Endothelial cell of umbilical vein (primary cell): ENCODE data around the gene EHMT1. TPM values are rescaled to one million over a fixed set of nuclear protein-coding genes. Genes with fewer than 3 reads are reported as not detected.

Experiments used
- BruUV-seq: library from RNA; stranded (reverse); fragments of 400-500 nt; replicated peaks from 2 replicates; lab custom pipeline; 2021; lab: Mats Ljungman, UMichigan
- CTCF ChIA-PET: fragments of 300-600, 350-600 bp; sonication (Branson Sonifier 250); formaldehyde crosslinking; loops from one replicate; lab custom pipeline; 2021; ENCODE audit warnings: antibody characterized with exemption, inconsistent platforms; lab: Charles Lee
- POLR2A ChIA-PET: fragments of 300-600, 350-600 bp; sonication (Branson Sonifier 250); formaldehyde crosslinking; loops from one replicate; lab custom pipeline; 2021; ENCODE audit warnings: antibody characterized with exemption, inconsistent platforms; lab: Charles Lee
- DNase-seq: peaks from one replicate; pipeline ENCODE4 v3.0.0-alpha.2; 2011; ENCODE audit warnings: low read depth, low spot score
- FAIRE-seq: peaks from 2 replicates; lab custom pipeline; 2011; peaks lifted over from hg19 to GRCh38; lab: Jason Lieb, UNC
- H2AFZ ChIP-seq: 2 replicates; pipeline ENCODE4 v1.6.0; 2012; ENCODE audit warnings: low read depth, low read length, control low read depth, inconsistent platforms
- H3K27ac ChIP-seq: 2 replicates; pipeline ENCODE4 v1.5.1; 2011; ENCODE audit warnings: low read depth, mild to moderate bottlenecking, control low read depth, low read length, moderate library complexity; ENCODE audit not compliant: insufficient read depth
- H3K27me3 ChIP-seq, 2 experiments: 2 replicates each; pipeline versions ENCODE4 v1.6.0 to v1.6.1; 2011; ENCODE audit warnings: low read length in 2 of 2, mixed read lengths in 1 of 2; ENCODE audit not compliant: control insufficient read depth in 2 of 2, insufficient read depth in 2 of 2
- H3K36me3 ChIP-seq, 2 experiments: 2 replicates in 1 of 2; 3 replicates in 1 of 2; pipeline ENCODE4 v1.5.1; 2011; ENCODE audit warnings: low read length in 2 of 2, mild to moderate bottlenecking in 1 of 2, moderate library complexity in 1 of 2; ENCODE audit not compliant: control insufficient read depth in 2 of 2, insufficient read depth in 2 of 2; ENCODE audit errors: extremely low read depth in 1 of 2
- H3K4me1 ChIP-seq: 3 replicates; pipeline ENCODE4 v1.5.1; 2011; ENCODE audit warnings: mild to moderate bottlenecking, low read length; ENCODE audit not compliant: control insufficient read depth, insufficient read depth; ENCODE audit errors: extremely low read depth
- H3K4me2 ChIP-seq: 2 replicates; pipeline ENCODE4 v1.6.1; 2011; ENCODE audit warnings: low read length, control low read depth, mixed read lengths; ENCODE audit not compliant: insufficient read depth
- H3K4me3 ChIP-seq, 3 experiments: fragments of 200-600 bp in 1 of 3; sonication (generic), shearing (Covaris generic) in 1 of 3; replicated peaks in 1 of 3; 2 replicates each; pipeline ENCODE4 v1.5.1; 2011 to 2016; ENCODE audit warnings: control low read depth in 3 of 3, low read length in 3 of 3, mild to moderate bottlenecking in 2 of 3, inconsistent platforms in 1 of 3, low read depth in 1 of 3, moderate library complexity in 1 of 3; ENCODE audit not compliant: insufficient read depth in 1 of 3
- H3K79me2 ChIP-seq: 2 replicates; pipeline ENCODE4 v1.6.0; 2012; ENCODE audit warnings: low read length, inconsistent platforms; ENCODE audit not compliant: control insufficient read depth, insufficient read depth
- H3K9ac ChIP-seq: replicated peaks from 2 replicates; pipeline ENCODE3; 2011; ENCODE audit warnings: low read length, control low read depth; ENCODE audit not compliant: insufficient read depth; ENCODE audit errors: extremely low read depth
- H3K9me1 ChIP-seq: replicated peaks from 3 replicates; pipeline ENCODE4 v1.6.0; 2011; ENCODE audit warnings: mild to moderate bottlenecking, low read length; ENCODE audit not compliant: control insufficient read depth, insufficient read depth; ENCODE audit errors: extremely low read depth
- H3K9me3 ChIP-seq: replicated peaks from 2 replicates; pipeline ENCODE4 v1.5.1; 2012; ENCODE audit warnings: low read length, inconsistent platforms; ENCODE audit not compliant: control insufficient read depth, insufficient read depth
- H4K20me1 ChIP-seq: replicated peaks from 2 replicates; pipeline ENCODE3; 2011; ENCODE audit warnings: mild to moderate bottlenecking, low read length; ENCODE audit not compliant: control insufficient read depth, insufficient read depth; ENCODE audit errors: extremely low read depth
- CTCF ChIP-seq, 2 donors: IDR thresholded peaks; 1 replicate in 1 of 2; 2 replicates in 1 of 2; pipeline ENCODE4 v1.5.1; 2011; ENCODE audit warnings: low read length in 2 of 2, mild to moderate bottlenecking in 2 of 2, moderate library complexity in 2 of 2, control low read depth in 1 of 2, inconsistent platforms in 1 of 2, low read depth in 1 of 2; ENCODE audit not compliant: insufficient read depth in 1 of 2; ENCODE audit errors: extremely low read depth in 1 of 2
- EZH2 ChIP-seq: IDR thresholded peaks from 2 replicates; pipeline ENCODE4 v1.6.1; 2012; ENCODE audit warnings: borderline replicate concordance, low read depth, mild to moderate bottlenecking, moderate library complexity, low read length, inconsistent platforms; ENCODE audit not compliant: severe bottlenecking
- FOS ChIP-seq: IDR thresholded peaks from 2 replicates; pipeline ENCODE4 v1.6.1; 2011; ENCODE audit warnings: mild to moderate bottlenecking, low read length, moderate library complexity, borderline replicate concordance; ENCODE audit not compliant: insufficient read depth
- GATA2 ChIP-seq: IDR thresholded peaks from 2 replicates; pipeline ENCODE4 v1.7.0; 2011; ENCODE audit warnings: low read depth, mild to moderate bottlenecking, moderate library complexity, mixed read lengths, low read length; ENCODE audit not compliant: insufficient read length, insufficient read depth
- JUN ChIP-seq: IDR thresholded peaks from 2 replicates; pipeline ENCODE4 v1.6.1; 2011; ENCODE audit warnings: borderline replicate concordance, low read depth; ENCODE audit not compliant: insufficient read length, insufficient read depth
- MAX ChIP-seq: IDR thresholded peaks from 2 replicates; pipeline ENCODE4 v1.6.1; 2011; ENCODE audit not compliant: insufficient read depth, insufficient read length
- MYC ChIP-seq: IDR thresholded peaks from one replicate; pipeline ENCODE4 v1.6.1; 2011; ENCODE audit warnings: mild to moderate bottlenecking, low read depth, low read length
- POLR2A ChIP-seq: IDR thresholded peaks from 2 replicates; pipeline ENCODE4 v1.6.1; 2012; ENCODE audit warnings: low read depth, mild to moderate bottlenecking, control low read depth, low read length
- POLR2AphosphoS5 ChIP-seq: IDR thresholded peaks from 2 replicates; pipeline ENCODE4 v1.6.1; 2012; ENCODE audit warnings: low read depth, mild to moderate bottlenecking, control low read depth, low read length, moderate library complexity; ENCODE audit not compliant: insufficient read depth
- dilution Hi-C: fragments of 300-500 bp; cut with MboI; formaldehyde crosslinking; loops from one replicate; pipeline ENCODE4 v1.15.0; 2019; ENCODE audit warnings: low sequenced_read_pairs; ENCODE audit not compliant: extremely low pct_ligation_motif_present
- intact Hi-C: fragments of 100-400 bp; cut with micrococcal nuclease; formaldehyde crosslinking; loops from one replicate; pipeline ENCODE4 v1.10.0; 2022
- polyA plus RNA-seq, 4 experiments: library from polyadenylated mRNA; depleted of rRNA in 3 of 4; stranded (reverse) in 3 of 4; unstranded in 1 of 4; fragments of >200 nt; gene quantifications; 2 replicates each; pipeline versions ENCODE4 v1.2.1 to v1.2.3, GENCODE V29; 2011 to 2012; ENCODE audit warnings: missing spikeins in 1 of 4
- total RNA-seq: library from RNA; stranded (reverse); gene quantifications from 2 replicates; pipeline ENCODE4 v1.2.3, GENCODE V29; 2021

Gene EHMT1
- total and polyA plus RNA-seq, 2 donors (not counting 3 experiments of a cell fraction or from before 2014, with no cell fraction given) = 48.2 to 104 TPM

GRCh38 chr9:137745541-137745991 lies 126.8 kb downstream of the EHMT1 start:
- Histone ChIP-seq H2AFZ (no peak overlapping the region), H3K79me2 (peaks cover 3% of the 10 kb centered on the region), H3K9ac (no peak overlapping the region), H3K9me3 (no peaks in the 10 kb centered on the region), H3K4me3 (no peak overlapping the region), H3K27me3 (no peaks in the 10 kb centered on the region), H3K36me3 (peaks cover 3 to 15% of the 10 kb centered on the region in 2 experiments), H3K27ac (no peak overlapping the region), H4K20me1 (no peaks in the 10 kb centered on the region), H3K4me2 (no peak overlapping the region), H3K9me1 (no peaks in the 10 kb centered on the region), H3K4me1 (no peaks in the 10 kb centered on the region)
- POLR2A ChIA-PET = no interaction called here
- dilution Hi-C loops = no loop called here
- intact Hi-C loops = no loop called here
- no TSS peak for BruUV-seq
- TF ChIP-seq POLR2AphosphoS5 (no peak), JUN (no peak), CTCF (IDR thresholded peaks at IDR 0.05; ENCODE audit: extremely low read depth in 1 of 2, insufficient read depth in 1 of 2, low read depth in 1 of 2, low read length in 2 of 2) (no peak), MYC (no peak), EZH2 (no peak), FOS (no peak), POLR2A (no peak), MAX (no peak), GATA2 (no peak)
- CTCF ChIA-PET = interaction anchor here (1.0 kb wide), 1 partner anchor 73 kb away, joined by 4 read pairs; no protein-coding TSS in a partner anchor
- no peak for FAIRE-seq
- no peak for DNase-seq
